ENCODE measurements around the gene RPL35A.
"Not testable (repeated sequence)": the region's sequence is repeated elsewhere in the genome, so short reads cannot be mapped to it uniquely, and the experiment has no call there.

RPL35A gene

DNA sequence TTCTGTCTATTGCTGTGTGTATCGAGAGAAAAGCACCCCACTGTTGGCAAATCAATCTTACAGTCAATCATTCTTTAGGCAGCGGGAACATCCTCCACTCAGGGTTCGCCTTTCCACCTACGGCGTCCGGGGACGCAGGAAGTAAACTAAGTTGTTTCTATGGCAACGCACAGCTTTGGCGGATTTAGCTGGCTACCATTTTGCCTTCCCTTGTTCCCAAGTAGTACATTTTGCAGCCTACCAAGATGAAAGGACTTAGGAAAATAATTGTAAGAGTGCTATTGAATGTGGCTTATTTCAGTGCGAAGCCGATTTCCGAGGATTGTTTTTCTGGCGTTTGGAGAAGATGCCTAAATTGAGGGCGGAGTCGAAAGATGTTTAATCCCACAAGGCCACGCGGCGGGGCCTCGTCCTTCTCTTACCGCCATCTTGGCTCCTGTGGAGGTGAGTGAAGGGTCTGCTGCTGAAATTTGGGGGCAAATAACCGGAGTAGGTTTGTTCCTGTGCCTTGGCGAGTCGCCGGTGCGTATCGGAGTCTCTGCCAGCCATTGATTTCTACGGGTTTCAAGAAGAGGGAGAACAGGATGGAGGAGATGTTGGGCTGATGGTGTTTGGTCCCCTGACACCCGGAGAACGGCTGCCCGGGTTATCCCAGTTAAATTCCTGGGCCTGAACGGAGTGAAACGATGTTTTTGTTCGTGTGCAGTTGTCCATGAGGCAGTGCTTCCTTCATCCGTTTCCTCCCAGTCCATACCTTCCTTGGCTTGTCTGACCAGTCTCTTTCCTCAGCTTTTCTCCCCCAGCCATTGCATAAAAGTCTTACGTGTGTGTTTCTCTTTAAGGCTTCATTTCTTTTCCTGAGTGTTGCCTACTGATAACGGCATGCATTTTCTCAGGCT is at the start of gene RPL35A:
TSS of gene RPL35A (plus strand) at position 413 of the 899 bp plus-strand sequence. CDS start 778 bp downstream, outside the sequence.
- peak; percentile 79 for DNase-seq

DNA sequence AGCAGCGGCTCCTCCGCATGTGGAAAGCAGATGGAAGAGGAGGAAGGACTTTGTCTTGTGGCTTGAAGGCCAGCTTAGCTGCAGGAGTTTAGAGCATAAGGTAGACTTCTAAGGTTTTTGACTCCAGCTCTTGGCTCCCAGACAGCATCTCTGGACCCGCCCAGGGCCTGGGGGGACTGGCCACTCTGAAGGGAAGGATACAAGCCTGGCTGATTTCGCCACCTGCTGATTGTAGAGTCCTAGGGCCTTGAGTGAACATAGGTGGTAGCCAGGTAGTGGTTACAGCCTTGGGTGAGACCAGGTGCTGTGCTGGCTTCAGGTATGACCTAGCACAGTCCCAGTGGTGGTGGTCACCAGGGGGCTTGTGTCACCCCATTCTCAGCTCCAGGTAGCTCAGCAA is 48.4 kb upstream of the RPL35A start:
- no peak for DNase-seq

DNA sequence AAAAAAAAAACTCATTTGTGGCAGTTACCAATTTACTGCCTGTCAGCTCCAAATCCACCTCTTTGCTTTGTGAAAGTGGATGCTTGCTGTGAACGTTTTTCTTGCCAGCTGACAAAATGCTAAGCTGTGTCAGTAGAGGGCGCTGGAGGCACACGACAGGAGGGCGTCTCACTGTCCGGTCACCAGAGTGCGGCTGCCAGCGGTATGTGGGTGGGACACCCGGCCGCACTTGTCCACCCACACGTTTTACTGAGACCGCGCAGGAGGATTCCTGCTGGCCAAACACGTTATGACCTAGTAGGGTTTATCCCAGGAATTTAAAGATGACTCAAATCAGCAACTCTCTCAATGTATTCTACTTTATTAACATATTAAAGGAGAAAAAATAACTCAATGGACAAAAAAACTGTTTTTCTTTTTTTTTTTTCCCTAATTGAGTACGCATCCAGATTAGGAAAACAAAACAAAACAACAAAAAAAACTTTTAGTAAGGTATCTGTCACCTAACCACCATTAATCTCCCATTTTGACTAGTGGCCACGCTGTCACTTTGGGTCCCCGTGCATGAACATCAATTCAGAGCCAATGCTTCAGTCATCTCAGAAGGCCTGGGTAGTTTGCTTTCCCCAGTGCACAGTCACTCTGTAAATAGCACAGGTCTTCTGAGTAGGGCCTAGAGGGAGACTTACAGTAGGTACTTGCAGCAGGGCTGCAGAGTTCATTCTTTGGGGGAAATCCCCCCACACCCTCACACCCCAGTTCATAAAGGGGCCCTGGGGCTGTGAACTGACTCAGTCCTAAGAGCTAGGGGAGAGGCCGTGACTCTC is 43.8 kb upstream of the RPL35A start:
- no peak for DNase-seq

DNA sequence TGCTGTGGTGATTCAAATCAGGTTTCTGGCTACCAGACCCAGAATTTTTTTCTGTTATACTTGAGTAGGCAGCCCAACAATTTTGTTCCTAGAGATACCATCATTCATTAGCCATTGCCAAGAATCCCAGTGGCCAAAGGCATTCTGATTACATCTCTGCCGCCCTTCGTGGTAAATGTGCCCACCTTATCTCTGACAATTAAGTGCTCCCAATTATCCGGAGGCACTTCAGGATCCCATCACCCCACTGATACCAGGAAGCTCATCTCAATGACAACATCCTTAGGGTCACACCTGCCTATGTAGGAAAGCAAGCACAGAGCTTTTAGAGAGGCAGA is 43.2 kb upstream of the RPL35A start:
- DNase-seq, result no peak

DNA sequence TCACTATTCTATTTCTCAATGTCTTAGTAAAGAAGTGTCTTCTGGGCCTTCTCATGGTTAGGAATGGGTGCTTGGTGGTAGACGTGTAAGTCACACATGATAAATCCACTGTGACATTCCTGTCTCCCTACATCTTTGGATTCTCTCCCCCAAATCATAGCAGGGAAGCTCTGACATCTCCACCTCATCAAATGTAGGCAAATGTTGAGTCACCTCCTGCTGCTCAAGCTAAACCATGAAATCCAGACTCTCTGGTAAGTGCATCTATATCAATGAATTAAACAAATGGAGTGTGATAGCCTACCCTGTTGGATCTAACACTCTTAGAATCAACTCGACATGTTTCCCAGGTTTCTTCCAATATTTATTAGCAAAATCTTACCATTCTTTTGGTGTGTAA is 42.8 kb upstream of the RPL35A start:
- no peak for DNase-seq

DNA sequence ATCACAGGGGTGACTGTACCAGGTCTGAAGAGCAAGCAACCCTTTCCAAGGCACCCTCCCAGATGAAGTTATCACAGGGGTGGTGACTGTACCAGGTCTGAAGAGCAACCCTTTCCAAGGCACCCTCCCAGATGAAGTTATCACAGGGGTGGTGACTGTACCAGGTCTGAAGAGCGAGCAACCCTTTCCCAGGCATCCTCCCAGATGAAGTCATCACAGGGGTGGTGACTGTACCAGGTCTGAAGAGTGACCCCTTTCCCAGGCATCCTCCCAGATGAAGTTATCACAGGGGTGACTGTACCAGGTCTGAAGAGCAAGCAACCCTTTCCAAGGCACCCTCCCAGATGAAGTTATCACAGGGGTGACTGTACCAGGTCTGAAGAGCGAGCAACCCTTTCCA is 41.4 kb upstream of the RPL35A start:
- not testable (repeated sequence) for DNase-seq

DNA sequence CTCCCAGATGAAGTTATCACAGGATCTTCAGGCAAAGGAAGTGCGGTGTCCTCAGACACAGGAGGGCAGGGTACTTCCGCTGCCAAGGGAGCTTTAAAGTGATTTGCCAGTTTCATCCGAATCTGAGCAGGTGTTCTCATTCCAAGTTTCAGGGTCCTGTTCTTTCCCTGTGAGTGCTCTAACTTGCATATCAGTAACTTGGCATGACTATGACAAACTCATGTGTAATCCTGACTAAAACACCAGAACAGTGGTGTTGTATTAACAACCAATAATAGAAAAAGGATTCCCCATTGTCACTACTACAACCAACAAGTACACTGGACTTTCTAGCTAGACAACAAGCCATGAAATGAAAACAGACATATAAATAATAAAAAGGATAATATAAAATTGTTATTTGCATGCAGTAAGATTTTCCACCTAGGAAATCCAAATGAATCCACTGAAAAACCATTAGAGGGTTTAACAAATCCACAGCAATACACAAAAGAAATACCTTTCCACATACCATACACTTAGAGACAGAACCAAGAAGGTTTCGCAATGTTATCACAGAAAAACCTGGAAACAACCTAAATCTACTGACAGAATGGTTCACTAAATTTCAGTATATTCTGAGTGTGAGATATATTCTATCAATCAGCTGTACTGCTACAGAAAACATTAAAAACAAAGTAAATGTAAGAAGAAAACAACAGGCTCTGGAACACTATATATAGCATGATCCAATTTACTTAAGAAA is 40.9 kb upstream of the RPL35A start:
- no peak for DNase-seq

DNA sequence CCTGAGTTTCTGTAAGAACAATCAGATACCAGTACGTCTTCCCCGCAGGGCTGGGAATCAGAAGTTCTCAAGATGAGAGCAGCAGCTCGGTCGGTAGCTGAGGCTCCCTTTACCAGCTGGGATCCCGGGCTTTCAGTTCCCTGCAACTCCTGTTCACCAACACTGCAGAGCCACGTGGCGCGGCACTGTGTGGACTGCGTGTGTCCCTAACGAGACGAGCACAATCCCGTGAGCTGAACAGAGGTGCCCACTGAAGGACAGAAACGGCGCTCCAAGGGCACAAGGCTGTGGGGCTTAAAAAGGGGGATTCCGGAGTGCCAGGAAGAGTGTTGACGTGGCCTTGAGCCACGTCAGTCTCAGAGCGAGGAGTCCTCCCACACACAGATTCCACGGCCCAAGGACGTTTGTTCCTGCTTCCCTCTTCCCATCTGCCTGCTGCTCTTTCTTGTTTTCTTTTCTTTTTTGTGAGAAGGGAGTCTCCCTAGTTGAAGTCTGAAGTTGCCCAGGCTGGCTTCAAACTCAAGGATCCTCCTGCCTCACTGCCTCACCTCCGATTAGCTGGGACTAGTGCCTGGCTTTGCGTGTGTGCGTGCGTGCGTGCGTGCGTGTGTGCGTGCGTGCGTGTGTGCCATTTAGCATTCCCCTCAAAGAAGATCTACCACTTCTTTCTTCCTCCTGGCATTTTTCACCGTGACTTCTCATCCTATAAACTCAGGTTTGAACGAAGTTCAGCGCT is 37.1 kb upstream of the RPL35A start:
- no peak for DNase-seq

DNA sequence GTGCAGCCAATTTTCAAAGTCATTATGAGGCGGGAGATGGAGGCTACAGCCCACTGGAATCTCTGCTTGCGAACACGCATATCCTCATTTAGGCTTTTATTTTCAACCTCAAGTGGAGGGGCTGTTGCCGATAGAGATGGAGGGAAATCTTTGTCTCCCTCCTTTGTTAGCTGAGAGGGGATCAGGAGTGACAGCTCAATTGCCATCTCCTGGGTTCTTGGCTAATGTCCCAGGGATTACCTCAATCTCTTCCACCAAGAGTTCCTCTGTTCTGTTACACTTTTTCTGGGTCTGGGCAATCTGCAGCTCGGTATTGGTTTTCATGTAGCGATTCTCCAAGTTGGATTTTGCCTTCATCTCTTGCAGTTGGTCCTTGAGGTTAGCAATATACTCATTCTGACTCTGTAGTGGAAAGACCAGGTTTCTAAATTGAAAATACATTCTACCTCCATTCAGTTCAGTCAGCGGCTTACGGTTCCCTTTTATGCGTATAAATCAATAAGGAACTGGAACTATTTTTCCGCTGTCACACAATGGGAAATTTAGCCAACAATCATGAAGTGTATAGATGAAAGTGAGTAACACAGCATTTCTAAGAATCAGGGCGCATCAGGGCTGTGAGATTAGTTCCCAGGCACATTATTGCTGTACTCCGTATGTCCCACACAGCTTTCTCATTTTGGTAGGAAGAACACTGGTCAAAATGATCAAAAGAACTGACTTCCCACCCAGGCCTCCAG is 36.2 kb upstream of the RPL35A start:
- DNase-seq, result no peak

DNA sequence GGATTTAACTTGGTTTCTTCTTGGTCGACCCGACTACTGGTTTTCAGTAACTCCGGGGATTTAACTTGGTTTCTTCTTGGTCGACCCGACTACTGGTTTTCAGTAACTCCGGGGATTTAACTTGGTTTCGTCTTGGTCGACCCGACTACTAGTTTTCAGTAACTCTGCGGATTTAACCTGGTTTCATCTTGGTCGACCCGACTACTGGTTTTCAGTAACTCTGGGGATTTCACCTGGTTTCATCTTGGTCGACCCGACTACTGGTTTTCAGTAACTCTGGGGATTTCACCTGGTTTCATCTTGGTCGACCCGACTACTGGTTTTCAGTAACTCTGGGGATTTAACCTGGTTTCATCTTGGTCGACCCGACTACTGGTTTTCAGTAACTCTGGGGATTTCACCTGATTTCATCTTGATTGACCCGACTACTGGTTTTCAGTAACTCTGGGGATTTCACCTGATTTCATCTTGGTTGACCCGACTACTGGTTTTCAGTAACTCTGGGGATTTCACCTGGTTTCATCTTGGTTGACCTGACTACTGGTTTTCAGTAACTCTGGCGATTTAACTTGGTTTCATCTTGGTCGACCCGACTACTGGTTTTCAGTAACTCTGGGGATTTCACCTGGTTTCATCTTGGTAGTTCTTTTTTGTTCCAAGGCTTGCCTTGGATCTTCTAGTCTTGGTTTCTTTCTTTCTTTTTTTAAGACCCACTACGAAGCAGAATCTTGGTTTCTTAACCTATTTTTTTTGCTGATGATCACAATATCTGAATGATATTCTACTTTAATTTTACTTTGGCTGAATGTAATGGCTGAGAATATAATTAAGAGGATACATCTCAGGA is 28.3 kb upstream of the RPL35A start:
- DNase-seq, result not testable (repeated sequence)

DNA sequence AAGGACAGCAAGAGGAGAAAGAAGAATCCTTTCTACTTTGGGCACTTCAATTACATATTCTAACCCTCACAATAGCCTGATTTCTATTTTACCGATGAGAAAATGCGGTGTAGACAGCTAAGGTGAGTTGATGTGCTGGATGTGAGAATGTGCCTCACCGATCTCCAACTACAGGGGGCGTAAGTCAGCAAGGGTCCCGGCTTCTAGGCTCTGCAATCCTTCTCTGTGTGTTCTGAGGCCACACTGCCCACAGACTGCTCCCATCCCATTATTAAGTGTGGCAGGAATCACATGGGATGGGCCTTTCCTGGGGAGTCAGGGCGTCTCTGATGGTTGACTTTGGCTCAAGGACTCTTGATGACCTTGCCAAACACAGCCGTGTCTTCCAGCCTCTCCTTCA is 23.6 kb upstream of the RPL35A start:
- DNase-seq, result no peak

DNA sequence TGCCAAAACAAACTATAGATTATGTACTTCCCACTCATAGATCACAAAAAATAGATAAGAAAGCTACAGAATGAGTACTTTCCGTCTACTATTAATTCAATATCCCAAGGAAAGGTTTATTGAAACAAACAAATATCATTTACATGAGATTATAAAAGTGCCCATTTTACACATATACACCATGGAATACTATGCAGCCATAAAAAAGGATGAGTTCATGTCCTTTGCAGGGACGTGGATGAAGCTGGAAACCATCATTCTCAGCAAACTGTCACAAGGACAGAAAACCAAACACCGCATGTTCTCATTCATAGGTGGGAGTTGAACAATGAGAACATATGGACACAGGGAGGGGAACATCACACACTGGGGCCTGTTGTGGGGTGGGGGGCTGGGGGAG is 22.4 kb upstream of the RPL35A start:
- not testable (repeated sequence) for DNase-seq

DNA sequence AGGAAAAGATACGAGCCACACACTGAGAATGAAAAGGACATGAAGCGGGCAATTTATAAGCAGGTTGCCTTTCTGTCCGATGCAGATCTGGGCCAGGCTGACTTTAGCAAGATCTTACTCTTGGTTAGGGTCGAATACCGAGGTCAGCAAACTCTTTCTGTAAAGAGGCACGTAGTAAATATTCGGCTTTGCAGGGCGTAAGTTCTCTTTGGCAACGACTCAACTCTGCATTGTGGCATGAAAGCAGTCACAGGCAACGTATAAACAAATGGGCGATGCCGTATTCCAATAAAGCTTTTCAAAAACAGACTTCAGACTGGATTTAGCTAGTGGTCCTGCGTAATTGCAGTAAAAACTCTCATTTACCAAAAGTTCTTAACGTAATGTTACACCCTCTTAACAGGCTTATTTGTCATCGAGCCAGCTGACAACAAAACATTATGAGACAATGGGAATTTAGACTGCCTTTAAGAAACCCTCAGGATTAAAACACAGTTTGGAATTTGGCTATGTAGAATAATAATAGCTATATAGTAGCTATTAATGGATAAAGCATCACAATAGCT is 13.1 kb upstream of the RPL35A start:
- no peak for DNase-seq

DNA sequence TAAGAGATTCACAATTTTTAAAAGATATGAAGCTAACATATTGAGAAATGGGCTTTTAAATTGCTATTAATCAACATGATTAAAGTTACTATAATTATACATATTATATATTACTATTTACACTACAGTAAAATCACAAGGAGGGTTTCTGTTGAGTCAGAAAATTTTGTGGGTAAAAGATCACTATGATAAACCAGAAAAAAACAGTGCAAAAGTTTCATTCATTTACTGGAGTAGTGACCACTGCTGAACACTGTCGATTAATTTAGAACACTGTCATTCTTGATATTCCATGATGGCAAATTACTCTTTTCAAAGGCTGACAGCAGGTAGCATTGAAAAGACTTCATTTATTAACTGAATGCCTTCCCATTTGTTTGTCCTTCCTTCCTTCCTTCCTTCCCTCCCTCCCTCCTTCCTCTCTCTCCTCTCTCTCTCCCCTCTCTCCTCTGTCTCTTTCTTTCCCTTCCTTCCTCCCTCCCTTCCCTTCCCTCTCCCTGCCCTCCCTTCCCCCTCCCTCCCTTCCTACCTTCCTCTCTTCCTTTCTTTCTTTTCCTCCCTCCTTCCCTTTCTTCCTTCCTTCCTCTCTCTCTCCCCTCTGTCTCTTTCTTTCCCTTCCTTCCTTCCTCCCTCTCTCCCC is 9.1 kb upstream of the RPL35A start:
- no peak for DNase-seq

DNA sequence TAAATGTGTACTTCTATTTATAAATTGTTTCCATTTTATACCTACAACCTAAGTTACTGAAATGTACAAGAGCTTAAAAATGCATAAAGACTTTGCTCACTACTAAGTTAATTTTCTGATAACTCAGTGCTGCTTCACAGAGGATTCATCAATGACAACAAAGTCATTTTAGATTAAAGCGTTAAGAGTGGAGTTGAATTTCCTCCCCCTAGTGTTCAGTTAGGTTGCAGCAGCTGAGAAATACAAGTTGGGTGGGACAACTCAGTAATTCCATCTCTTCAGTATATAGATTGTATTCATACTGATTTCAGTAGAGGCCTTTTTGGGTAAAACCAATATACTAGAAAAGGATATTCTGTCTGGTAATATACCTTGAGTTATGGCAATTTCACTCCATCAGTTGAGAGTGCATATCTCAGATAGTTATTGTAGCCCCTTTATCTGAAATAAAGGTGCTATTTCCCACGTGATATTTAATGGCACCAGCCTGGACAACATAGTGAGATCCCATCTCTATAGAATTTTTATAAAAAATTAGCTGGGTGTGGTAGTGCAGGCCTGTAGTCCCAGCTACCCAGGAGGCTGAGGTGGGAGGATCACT is 6.9 kb upstream of the RPL35A start:
- DNase-seq, result no peak

DNA sequence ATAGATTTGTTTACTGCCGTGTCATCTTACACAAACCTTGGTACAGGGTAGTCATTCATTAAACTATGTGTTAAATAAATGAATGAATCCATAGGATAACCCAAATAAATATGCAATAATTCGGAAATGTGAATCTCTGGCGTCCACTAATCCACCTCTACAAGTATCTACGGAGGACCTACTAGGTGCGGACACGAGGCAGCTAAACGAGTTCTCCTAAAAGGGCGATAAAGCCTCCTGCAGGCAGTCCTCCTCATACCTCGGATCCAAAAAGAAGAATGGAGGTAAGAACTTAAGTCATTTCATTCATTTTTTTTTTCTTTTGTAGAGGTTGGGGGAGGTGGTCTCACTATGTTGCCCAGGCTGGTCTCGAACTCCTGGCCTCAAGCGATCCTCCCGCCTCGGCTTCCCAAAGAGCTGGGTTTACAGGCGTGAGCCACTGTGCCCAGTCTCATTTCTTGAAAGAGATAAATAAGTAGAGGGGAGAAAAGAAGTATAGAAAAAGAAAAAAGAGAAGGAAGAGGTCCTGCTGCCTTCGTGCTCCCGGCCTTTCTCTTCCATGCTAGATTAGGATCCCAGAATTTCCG is 706 bp upstream of the RPL35A start:
- DNase-seq, result no peak

DNA sequence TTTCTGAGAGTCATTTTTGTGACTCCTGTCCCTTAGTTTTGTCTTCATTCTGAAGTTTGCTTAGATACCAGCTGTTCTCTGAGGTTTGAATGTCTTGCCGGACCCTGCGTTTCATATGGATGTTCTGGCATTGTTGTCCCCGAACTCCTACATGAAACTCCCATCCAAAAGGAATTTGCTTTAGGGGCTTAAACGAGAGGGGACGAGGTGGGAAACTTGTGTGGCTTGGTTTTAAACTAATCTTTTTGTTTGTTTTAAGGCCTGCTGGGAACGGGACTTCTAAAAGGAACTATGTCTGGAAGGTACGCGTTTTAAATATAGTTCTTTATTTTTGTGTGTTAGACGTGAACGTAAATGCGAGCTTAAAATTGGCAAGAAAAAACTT is 679 bp downstream of the RPL35A start:
- no peak for DNase-seq

DNA sequence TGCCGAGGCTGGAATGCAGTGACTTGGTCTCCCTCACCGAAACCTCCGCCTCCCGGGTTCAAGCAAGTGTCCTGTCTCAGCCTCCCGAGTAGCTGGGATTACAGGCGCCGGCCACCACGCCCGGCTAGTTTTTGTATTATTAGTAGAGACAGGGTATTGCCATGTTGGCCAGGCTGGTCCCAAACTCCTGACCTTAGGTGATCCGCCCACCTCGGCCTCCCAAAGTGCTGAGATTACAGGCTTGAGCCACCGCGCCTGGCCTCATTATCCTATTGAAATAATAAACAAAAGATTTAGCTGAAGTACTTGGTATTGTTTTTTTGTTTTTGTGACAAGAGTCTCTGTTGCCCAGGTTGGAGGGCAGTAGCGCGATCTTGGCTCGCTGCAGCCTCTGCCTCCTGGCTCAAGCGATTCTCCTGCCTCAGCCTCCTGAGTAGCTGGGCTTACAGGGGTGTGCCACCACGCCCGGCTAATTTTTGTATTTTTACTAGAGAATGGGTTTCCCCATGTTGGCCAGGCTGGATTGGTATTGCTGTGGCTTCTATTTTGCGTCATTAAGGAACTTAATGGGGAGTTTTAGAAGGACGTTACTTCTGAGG is 1.5 kb downstream of the RPL35A start:
- no peak for DNase-seq

DNA sequence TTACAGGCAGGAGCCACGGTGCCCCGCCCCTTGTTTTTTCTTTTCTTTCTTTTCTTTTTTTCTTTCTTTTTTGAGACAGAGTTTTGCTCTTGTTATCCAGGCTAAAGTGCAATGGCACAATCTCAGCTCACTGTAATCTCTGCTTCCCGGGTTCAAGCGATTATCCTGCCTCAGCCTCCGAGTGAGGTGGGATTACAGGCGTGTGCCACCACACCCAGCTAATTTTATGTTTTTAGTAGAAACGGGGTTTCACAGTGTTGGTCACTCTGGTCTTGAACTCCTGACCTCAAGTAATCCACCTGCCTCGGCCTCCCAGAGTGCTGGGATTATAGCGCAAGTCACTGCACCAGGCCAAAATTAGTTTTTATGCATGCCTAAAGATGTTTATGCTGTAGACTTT is 2.5 kb downstream of the RPL35A start:
- no peak for DNase-seq

Measured in SIG-M5 (cell line).